C4-2B (cell line): ENCODE data around the gene RAMP1.

ENCODE experiments used
- H3K27ac ChIP-seq: fragments of 450-650 bp; 2 replicates; pipeline ENCODE4 v1.5.1; 2017
- CTCF ChIP-seq: fragments of 450-650 bp; conservative IDR thresholded peaks from 2 replicates; pipeline ENCODE4 v1.5.1; 2017; ENCODE audit warnings: mild to moderate bottlenecking
- ZFX ChIP-seq: fragments of 450-650 bp; IDR thresholded peaks from 2 replicates; pipeline ENCODE4 v1.6.1; 2017

The RAMP1 gene

GRCh38 chr2:237885111-237885930 lies 25.9 kb downstream of the RAMP1 start:
- no peak overlapping the region for H3K27ac ChIP-seq
- no peak for TF ChIP-seq CTCF
- no peak for TF ChIP-seq ZFX

GRCh38 chr2:237885931-237886684 lies 26.7 kb downstream of the RAMP1 start:
- no peak overlapping the region for H3K27ac ChIP-seq
- no peak for TF ChIP-seq ZFX
- no peak for TF ChIP-seq CTCF

- no peak overlapping the region for H3K27ac ChIP-seq
- TF ChIP-seq CTCF (no peak), ZFX (no peak)
These were observed 27.5 kb downstream of the RAMP1 start for GRCh38 chr2:237886685-237887481.

- TF ChIP-seq ZFX (no peak), CTCF (no peak)
- H3K27ac ChIP-seq, result no peak overlapping the region
These were observed 29.0 kb downstream of the RAMP1 start for GRCh38 chr2:237888389-237888788.

GRCh38 chr2:237889016-237889415 lies 29.6 kb downstream of the RAMP1 start:
- no peak overlapping the region for H3K27ac ChIP-seq
- TF ChIP-seq CTCF (no peak), ZFX (no peak)

GRCh38 chr2:237889811-237890210 lies 30.4 kb downstream of the RAMP1 start:
- H3K27ac ChIP-seq, result no peak overlapping the region
- TF ChIP-seq CTCF, result no peak
- no peak for TF ChIP-seq ZFX

GRCh38 chr2:237892478-237892877 lies 33.1 kb downstream of the RAMP1 start:
- no peak overlapping the region for H3K27ac ChIP-seq

More at GRCh38 chr2:237892478-237892877, 33.1 kb downstream of the RAMP1 start:
- TF ChIP-seq CTCF, result no peak
- no peak for TF ChIP-seq ZFX
